HepG2 (cell line): Measurements from ENCODE around the gene HK2. TPM values are rescaled to one million over a fixed set of nuclear protein-coding genes. Genes with fewer than 3 reads are reported as not detected.

Source experiments
- ATAC-seq: fragments of 200-7000 bp; cut with Tn5 transposase; 3 replicates; pipeline ENCODE4 v1.9.1; 2020; ENCODE audit warnings: mild to moderate bottlenecking, moderate library complexity
- BruUV-seq: library from RNA; stranded (reverse); fragments of 400-500 nt; replicated peaks from 2 replicates; lab custom pipeline; 2021; lab: Mats Ljungman, UMichigan
- CTCF ChIA-PET: fragments of 300-600 bp; formaldehyde crosslinking; extraction: SDS; loops from one replicate; lab custom pipeline; 2021; ENCODE audit warnings: low total read pairs, inconsistent platforms, low intra/inter-chr PET ratio; lab: Yijun Ruan, JAX
- POLR2A ChIA-PET: fragments of 350-600 bp; sonication (Branson Sonifier 250); formaldehyde crosslinking; loops from one replicate; lab custom pipeline; 2020; ENCODE audit warnings: antibody characterized with exemption, inconsistent platforms; lab: Yijun Ruan, JAX
- DNase-seq: peaks from one replicate; pipeline ENCODE4 v3.0.0-alpha.2; 2015; ENCODE audit warnings: low spot score
- FAIRE-seq: peaks from 3 replicates; lab custom pipeline; 2011; peaks lifted over from hg19 to GRCh38; lab: Jason Lieb, UNC
- H2AFZ ChIP-seq: one replicate; pipeline ENCODE4 v1.6.1; 2011; ENCODE audit warnings: low read length, inconsistent platforms
- H3K27ac ChIP-seq: fragments of 300-600 bp; 3 replicates; pipeline ENCODE4 v1.8.0; 2011; ENCODE audit warnings: mixed run types, mild to moderate bottlenecking, mixed read lengths, low read length, inconsistent platforms; ENCODE audit not compliant: insufficient read depth; ENCODE audit errors: extremely low read length
- H3K27me3 ChIP-seq, 2 experiments: fragments of 200-600 bp in 1 of 2; 2 replicates in 1 of 2; 3 replicates in 1 of 2; pipeline versions ENCODE4 v1.6.0 to v1.8.0; 2011; ENCODE audit warnings: low read length in 2 of 2, mild to moderate bottlenecking in 2 of 2, moderate library complexity in 2 of 2, inconsistent platforms in 1 of 2; ENCODE audit not compliant: insufficient read depth in 2 of 2, control insufficient read depth in 1 of 2
- H3K36me3 ChIP-seq, 2 experiments: fragments of 200-600 bp in 1 of 2; replicated peaks in 1 of 2; 2 replicates in 1 of 2; 3 replicates in 1 of 2; pipeline versions ENCODE4 v1.5.1 to v1.8.0; 2011; ENCODE audit warnings: low read length in 2 of 2, inconsistent platforms in 1 of 2; ENCODE audit not compliant: insufficient read depth in 2 of 2, control insufficient read depth in 1 of 2
- H3K4me1 ChIP-seq: 2 replicates; pipeline ENCODE4 v1.5.1; 2012; ENCODE audit warnings: low read length, inconsistent platforms; ENCODE audit not compliant: insufficient read depth
- H3K4me2 ChIP-seq: 2 replicates; pipeline ENCODE4 v1.6.0; 2011; ENCODE audit warnings: low read depth, low read length, inconsistent platforms
- H3K4me3 ChIP-seq, 3 experiments: fragments of 200-600 bp in 1 of 3; sonication (generic), shearing (Covaris generic) in 1 of 3; replicated peaks in 1 of 3; 2 replicates each; pipeline ENCODE4 v1.5.1; 2011 to 2016; ENCODE audit warnings: low read length in 3 of 3, inconsistent platforms in 2 of 3, low read depth in 2 of 3, mild to moderate bottlenecking in 2 of 3, control low read depth in 1 of 3, mixed read lengths in 1 of 3; ENCODE audit not compliant: insufficient read depth in 1 of 3
- H3K79me2 ChIP-seq: one replicate; pipeline ENCODE4 v1.6.1; 2011; ENCODE audit warnings: low read length, inconsistent platforms; ENCODE audit not compliant: insufficient read depth
- H3K9ac ChIP-seq: 2 replicates; pipeline ENCODE4 v1.6.0; 2011; ENCODE audit warnings: mild to moderate bottlenecking, low read depth, low read length, inconsistent platforms; ENCODE audit not compliant: insufficient read depth
- H3K9me3 ChIP-seq: 2 replicates; pipeline ENCODE4 v1.5.1; 2012; ENCODE audit warnings: mild to moderate bottlenecking, low read length
- H4K20me1 ChIP-seq: 2 replicates; pipeline ENCODE4 v1.6.0; 2011; ENCODE audit warnings: inconsistent platforms, mild to moderate bottlenecking, low read length, moderate library complexity; ENCODE audit not compliant: insufficient read depth
- MAFK ChIP-seq, 2 experiments: IDR thresholded peaks in 1 of 2; conservative IDR thresholded peaks in 1 of 2; 2 replicates each; pipeline ENCODE4 v1.6.1; 2011; ENCODE audit warnings: improper control_type of control experiment in 2 of 2, low read length in 2 of 2
- POLR2AphosphoS2 ChIP-seq: IDR thresholded peaks from 2 replicates; pipeline ENCODE4 v1.6.1; 2011; ENCODE audit warnings: low read depth, low read length, improper control_type of control experiment
- SCMH1 ChIP-seq: sonication (generic); formaldehyde crosslinking; IDR thresholded peaks from 2 replicates; pipeline ENCODE4 v1.9.0; 2021; ENCODE audit warnings: missing genetic modification reagents, mild to moderate bottlenecking, borderline replicate concordance
- ZNF619 ChIP-seq: sonication (generic); formaldehyde crosslinking; IDR thresholded peaks from 2 replicates; pipeline ENCODE4 v1.4.0; 2020; ENCODE audit warnings: mild to moderate bottlenecking, missing genetic modification reagents
- WGBS: methylation state at CpG from one replicate; pipeline ENCODE4 v1.1.6; 2017; ENCODE audit warnings: low lambda C conversion rate; 5-methylcytosine and 5-hydroxymethylcytosine counted together
- in situ Hi-C: cut with HindIII; loops from 2 replicates; pipeline ENCODE4 v1.10.0; 2017; ENCODE audit warnings: low pct_unique_long_range_greater_than_20kb; ENCODE audit not compliant: extremely low pct_ligation_motif_present
- intact Hi-C: fragments of 100-400 bp; cut with micrococcal nuclease; formaldehyde crosslinking; loops from one replicate; pipeline ENCODE4 v1.10.0; 2022; ENCODE audit not compliant: unreplicated experiment
- polyA plus RNA-seq, 8 experiments: library from polyadenylated mRNA; depleted of rRNA in 3 of 8; stranded (reverse) in 7 of 8; unstranded in 1 of 8; fragments of >200 nt; fragmentation: Illumina TruSeq in 4 of 8; extraction: Trizol in 4 of 8; gene quantifications; 2 replicates each; pipeline versions ENCODE4 v1.2.1 to v1.2.3, GENCODE V29; 2011 to 2016; ENCODE audit warnings: low read depth in 4 of 8, missing spikeins in 1 of 8, mixed read lengths in 1 of 8; ENCODE audit not compliant: insufficient read depth in 1 of 8
- total RNA-seq, 5 experiments: library from RNA; depleted of rRNA; stranded (reverse); fragments of >200 nt; fragmentation: Illumina TruSeq; extraction: Trizol; gene quantifications; 2 replicates each; pipeline ENCODE4 v1.2.3, GENCODE V29; 2016; ENCODE audit warnings: low read depth in 1 of 5
- TF ChIP-seq, protein P1 (sequence below): sonication (generic); formaldehyde crosslinking; IDR thresholded peaks from 2 replicates; pipeline ENCODE4 v1.4.0; 2020; ENCODE audit warnings: missing genetic modification reagents; ENCODE audit errors: not compliant biosample characterization

HK2 gene
- total and polyA plus RNA-seq, 2 of the 13 experiments (the other 11 are each of a cell fraction or from before 2014, with no cell fraction given) = 13.2 to 101 TPM

DNA sequence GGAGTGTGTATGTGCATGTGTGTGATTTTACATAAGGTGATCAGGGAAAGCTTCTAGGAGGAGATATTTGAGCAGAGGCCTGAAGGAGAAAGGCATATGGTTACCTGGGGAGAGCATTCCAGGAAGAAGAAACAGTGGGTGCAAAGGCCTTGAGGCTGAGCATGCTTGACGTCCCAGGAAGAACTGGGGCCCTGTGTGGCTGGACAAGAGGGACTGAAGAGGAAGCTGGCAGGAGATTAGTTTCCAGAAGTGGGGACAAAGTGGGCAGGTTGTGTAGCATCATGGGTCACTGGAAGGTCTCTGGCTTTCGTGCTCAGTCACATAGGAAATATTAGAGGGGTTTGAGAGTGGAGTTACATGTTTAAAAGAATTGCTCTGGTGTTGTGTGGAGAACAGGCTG is 82.5 kb downstream of the HK2 start:
- TF ChIP-seq POLR2AphosphoS2 (0 out of 2 replicates have a peak, but pooled peaks have one; percentile 49), ZNF619 (CRISPR knock-in tag) (no peak), SCMH1 (CRISPR knock-in tag) (no peak), MAFK (conservative IDR thresholded peaks at IDR 0.05 in 1 of 2, IDR thresholded peaks at IDR 0.05 in 1 of 2; ENCODE audit: low read length in 2 of 2) (no peak)
- TF ChIP-seq, protein P1, sequence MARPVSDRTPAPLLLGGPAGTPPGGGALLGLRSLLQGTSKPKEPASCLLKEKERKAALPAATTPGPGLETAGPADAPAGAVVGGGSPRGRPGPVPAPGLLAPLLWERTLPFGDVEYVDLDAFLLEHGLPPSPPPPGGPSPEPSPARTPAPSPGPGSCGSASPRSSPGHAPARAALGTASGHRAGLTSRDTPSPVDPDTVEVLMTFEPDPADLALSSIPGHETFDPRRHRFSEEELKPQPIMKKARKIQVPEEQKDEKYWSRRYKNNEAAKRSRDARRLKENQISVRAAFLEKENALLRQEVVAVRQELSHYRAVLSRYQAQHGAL (CRISPR knock-in tag) = peak; percentile 95
- BruUV-seq = no TSS peak
- ChIA-PET POLR2A (no interaction called here), CTCF (no interaction called here)
- peaks cover 51% of the 10 kb centered on the region for H3K4me1 ChIP-seq
- no peaks in the 10 kb centered on the region; a peak in 1 of 5 replicates for H3K36me3 ChIP-seq
- no peak overlapping the region for H3K27ac ChIP-seq
- H3K79me2 ChIP-seq = no peaks in the 10 kb centered on the region
- ATAC-seq (no peak), DNase-seq (no peak), FAIRE-seq (no peak)
- WGBS = 60% methylated on average over 2 of the region's 2 CpGs
- in situ Hi-C loops (loop anchor here (10.0 kb wide), 1 partner anchor 328 kb away; no protein-coding TSS in a partner anchor), intact Hi-C loops (loop anchor here (5.0 kb wide), 2 partner anchors 41 to 486 kb away; partner anchors contain the start of gene POLE4)
- no peak overlapping the region for H3K9ac ChIP-seq
- no peak overlapping the region for H3K4me3 ChIP-seq
- no peak overlapping the region for H3K4me2 ChIP-seq
- H3K9me3 ChIP-seq = no peaks in the 10 kb centered on the region
- no peaks in the 10 kb centered on the region for H4K20me1 ChIP-seq
- no peak overlapping the region for H2AFZ ChIP-seq
- peaks cover 0 to 7% of the 10 kb centered on the region in 2 experiments; a peak in 1 of 5 replicates for H3K27me3 ChIP-seq
